ENCODE measurements around the gene CDKAL1.
"Not testable (repeated sequence)": the region's sequence is repeated elsewhere in the genome, so short reads cannot be mapped to it uniquely, and the experiment has no call there.

Gene CDKAL1

GRCh38 chr6:20554817-20555216 is 20.6 kb downstream of the CDKAL1 start:
- DNase-seq = no peak

- no peak for DNase-seq
Measured at GRCh38 chr6:20559924-20560551, 25.8 kb downstream of the CDKAL1 start.

GRCh38 chr6:20563377-20563776 is 29.1 kb downstream of the CDKAL1 start:
- DNase-seq = no peak

DNA sequence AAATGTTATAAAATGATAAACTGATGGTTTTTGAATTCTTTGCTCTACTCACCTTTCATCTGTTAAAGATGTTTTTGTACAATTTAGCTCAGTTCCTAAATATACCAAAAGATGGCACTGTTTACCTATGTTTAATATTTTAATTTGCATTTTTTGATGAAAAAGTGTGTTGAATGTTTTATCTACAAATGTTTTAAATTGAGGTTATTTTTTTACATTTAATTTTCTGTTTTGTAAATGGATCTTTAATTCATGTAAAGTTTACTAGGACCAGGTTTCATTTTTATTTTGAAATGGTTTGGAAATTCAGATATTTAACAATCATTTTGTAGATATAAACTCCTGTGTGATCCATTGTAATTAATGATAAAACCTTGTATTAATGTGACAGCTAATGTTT is 30.0 kb downstream of the CDKAL1 start:
- peak; percentile 29 for DNase-seq

- no peak for DNase-seq
Measured at GRCh38 chr6:20564777-20565176, 30.5 kb downstream of the CDKAL1 start.

DNA sequence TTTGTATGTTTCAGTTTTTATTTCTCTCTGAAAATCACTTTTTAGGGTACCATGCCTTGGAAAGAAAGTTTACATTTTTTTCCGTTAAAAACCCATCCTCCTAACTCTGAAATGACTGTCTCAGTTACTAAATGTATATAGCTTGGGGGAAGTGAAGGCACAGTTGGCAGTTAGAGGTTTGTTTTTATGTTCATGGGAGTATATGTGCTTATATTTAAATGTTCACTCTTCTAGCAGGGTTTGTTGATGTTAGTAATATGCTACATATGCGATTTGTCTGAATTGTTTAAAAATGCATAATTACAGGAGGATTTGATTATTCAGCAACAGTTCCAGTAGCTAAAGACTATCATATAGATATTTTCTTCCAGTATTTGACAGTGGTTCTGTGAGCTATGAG is 31.1 kb downstream of the CDKAL1 start:
- DNase-seq = no peak

GRCh38 chr6:20566109-20566508 is 31.9 kb downstream of the CDKAL1 start:
- DNase-seq = no peak

GRCh38 chr6:20569000-20569610 is 34.8 kb downstream of the CDKAL1 start:
- DNase-seq = no peak

DNA sequence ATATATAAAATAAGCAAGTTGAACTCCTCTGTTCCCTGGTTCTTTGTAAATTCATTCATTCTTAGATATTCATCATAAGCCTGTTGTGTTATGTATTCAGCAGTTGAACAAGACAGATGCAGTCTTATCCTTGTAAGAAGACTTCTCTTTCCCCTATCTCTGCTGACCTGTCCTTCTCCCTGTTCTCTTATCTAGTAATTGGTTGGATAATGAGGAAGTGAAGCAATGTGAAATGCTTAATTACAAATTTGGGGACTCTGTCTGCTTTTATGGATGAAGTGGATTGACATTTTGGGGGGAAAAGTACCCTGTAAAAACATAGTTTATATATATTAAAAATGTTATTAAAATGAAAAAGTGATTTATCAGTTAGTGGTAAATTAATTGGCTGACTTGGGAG is 37.0 kb downstream of the CDKAL1 start:
- DNase-seq = no peak

- no peak for DNase-seq
Measured at GRCh38 chr6:20572288-20572687, 38.0 kb downstream of the CDKAL1 start.

DNA sequence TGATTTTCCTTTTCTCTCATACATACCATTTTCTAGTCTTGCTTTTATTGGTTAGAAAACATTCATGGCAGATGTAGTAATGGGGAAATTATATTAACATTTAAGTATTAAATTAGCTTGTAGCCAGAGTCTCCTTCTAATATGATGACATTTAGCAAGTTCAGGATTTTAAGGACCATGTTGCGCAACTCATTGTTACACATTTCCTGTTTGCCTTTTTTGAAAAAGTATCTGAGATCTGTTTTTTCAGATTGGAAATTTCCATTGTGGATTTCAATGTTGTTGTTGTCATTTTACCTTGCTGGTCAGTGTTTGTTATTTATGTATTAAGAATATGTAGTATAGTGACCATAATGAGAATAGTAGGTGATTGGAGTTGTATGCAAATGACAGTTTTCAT is 38.7 kb downstream of the CDKAL1 start:
- DNase-seq = peak; percentile 23

- no peak for DNase-seq
Measured at GRCh38 chr6:20574355-20574754, 40.1 kb downstream of the CDKAL1 start.

GRCh38 chr6:20575125-20575524 is 40.9 kb downstream of the CDKAL1 start:
- no peak for DNase-seq

DNA sequence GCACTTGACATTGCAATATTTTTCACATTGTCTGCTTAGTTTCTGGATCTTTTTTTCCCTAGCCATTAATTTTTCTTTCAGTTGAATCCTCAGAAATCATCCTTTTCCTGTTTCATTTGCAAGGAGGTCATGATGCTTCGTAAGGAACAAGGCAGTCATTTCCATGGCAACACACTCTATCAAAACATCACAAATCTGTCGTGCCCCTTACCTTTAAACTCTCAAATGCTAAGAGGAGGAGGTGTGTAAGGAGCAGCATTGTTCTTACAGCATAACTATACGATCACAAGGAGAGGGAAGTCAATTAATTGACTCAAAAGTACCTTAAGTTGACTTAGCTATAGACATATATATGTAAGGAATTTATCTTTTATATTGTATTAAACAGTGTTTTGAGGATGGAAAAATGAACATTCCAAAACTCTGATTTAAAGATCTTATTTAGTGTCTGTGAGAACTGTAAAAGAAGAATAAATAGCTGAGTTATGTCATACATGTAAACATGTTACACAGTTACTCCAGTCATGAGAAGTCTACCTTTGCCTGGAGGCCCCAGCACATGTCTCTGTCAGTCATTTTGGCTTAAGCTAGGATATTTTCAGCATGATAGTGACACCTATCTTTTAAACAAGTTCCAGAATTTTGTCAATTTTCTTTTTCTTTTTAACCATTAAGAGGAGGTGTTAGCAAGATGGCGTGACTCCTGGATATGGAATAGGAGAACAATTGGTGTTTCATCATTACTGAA is 41.6 kb downstream of the CDKAL1 start:
- DNase-seq = no peak

DNA sequence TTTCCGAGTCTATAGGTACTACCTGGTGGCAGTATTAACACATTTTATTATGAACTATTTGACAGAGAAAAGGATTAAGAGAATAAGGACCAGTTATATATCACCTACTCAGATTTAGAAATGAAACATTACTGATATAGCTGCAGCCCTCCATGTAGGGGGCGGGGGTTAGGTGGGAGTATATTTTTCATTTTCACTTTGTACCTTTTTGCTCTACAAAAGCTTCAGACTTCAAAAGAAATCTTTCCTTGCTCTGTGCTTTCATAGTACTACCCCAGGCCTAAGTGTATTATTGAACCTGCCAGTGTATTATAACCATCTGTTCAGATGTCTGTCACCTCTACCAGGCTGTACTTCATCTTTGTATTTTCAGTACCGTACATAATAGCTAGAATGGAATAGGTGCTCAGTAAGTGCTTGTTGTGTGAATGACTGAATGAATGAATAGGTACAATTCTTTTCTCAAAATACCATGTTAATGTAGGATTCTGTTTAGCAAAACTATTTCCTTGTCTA is 43.0 kb downstream of the CDKAL1 start:
- no peak for DNase-seq

DNA sequence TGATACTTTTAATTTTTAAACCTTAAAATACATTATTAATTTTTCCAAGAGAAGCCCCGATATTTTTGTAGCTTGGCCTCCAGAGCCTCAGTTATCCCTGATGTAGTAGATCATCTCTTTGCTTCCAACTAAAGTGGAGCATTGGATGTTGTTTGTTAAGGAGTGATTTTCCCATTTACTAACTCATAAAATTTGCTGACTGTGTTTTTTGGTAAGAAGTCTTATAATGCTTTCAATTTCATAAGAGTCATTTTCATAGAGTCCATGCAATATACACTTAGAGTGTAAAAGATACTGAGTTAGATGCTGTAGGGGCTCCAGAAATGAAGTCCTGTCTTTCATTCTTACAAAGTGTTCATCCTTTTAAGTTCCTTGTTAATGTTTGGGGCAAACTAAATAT is 46.8 kb downstream of the CDKAL1 start:
- DNase-seq = no peak

- DNase-seq = no peak
Measured at GRCh38 chr6:20582586-20583443, 48.6 kb downstream of the CDKAL1 start.

DNA sequence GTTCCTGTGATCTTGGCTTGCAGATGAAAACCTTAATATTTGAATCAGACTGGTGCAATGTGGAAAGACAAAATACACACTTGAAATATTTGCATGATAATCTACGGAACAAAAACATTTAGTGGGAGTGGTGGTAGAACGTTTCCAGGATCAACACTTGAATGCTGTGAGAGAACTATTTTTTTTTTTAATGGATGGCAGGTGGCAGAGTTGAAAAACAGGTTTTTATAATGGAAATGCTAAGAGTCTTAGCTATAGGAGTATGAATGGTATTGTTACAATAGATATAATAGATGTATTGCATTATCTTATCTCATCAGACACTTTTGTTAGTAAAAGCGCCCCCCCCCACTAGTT is 49.2 kb downstream of the CDKAL1 start:
- DNase-seq = peak; percentile 87

DNA sequence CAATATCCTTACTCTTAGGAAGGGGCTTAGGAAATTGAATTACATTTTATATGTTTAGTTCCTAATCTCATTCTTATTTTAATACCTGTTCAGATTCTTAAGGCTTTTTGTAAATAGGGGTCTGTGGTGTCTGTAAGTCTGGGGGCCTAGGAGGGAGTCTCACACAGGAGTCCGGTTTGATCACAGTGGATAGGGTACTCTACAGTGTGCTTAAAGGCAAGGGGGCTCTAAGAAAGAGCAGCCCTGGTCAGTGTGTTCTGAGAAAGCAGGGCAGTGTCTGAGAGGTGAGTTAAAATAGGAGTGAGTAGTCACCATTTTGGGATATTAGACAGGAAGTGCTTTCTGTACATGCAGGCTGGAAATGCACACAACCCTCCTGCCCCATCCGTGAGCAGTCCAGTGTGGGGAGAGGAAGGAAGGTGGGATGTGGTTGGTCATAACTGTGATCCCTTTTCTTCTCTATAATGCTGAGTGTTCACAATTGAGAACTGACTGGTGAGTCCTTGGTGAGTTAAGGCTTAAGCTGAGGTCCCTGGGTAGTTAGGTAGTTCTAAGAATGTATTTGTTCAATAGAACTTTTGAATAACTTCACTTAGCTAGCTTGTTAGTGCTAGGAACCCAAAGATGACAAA is 50.0 kb downstream of the CDKAL1 start:
- no peak for DNase-seq

DNA sequence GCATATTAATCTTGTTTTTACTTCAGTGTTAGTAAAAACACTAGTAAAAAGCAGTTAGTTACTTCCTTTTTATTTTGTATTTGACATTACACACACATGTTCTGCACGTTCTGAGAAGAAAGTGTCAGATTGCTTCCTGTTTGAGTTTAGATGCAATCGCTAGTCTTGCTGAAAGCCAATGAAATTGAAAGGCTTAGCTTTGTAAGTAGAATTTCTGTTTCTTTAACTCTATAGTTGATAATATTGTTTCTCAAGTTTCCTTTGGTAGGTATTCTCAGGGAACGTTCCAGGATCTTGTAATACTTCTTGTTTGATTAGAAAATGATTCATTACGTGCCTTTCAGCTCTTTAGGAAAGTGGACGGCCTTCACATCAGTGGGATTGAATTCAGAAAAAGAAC is 55.0 kb downstream of the CDKAL1 start:
- DNase-seq = peak; percentile 62

DNA sequence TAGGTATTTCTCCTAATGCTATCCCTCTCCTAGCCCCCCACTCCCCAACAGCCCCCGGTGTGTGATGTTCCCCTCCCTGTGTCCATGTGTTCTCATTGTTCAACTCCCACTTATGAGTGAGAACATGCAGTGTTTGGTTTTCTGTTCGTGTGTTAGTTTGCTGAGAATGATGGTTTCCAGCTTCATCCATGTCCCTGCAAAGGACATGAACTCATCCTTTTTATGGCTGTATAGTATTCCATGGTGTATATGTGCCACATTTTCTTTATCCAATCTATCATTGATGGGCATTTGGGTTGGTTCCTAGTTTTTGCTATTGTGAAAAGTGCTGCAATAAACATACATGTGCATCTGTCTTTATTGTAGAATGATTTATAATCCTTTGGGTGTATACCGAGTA is 56.2 kb downstream of the CDKAL1 start:
- DNase-seq = not testable (repeated sequence)

DNA sequence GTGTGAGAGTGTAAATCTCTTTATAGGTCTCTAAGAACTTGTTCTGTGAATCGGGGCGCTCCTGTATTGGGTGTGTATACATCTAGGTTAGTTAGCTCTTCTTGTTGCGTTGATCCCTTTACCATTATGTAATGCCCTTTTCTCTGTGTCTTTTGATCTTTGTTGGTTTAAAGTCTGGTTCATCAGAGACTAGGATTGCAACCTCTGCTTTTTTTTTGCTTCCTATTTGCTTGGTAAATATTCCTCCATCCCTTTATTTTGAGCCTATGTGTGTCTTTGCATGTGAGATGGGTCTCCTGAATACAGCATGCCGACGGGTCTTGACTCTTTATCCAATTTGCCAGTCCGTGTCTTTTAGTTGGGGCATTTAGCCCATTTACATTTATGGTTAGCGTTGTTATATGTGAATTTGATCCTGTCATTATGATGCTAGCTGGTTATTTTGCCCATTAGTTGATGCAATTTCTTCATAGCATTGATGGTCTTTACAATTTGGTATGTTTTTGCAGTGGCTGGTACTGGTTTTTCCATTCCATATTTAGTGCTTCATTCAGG is 60.1 kb downstream of the CDKAL1 start:
- DNase-seq = not testable (repeated sequence)

All from NCI-H2029 (cell line).